GM21576 (cell line): ENCODE measurements around the gene KLHL26.

ENCODE experiments used
- ATAC-seq: cut with Tn5 transposase; IDR thresholded peaks from one replicate; pipeline ENCODE4 v1.9.1; 2021; ENCODE audit warnings: mild to moderate bottlenecking, moderate library complexity; ENCODE audit not compliant: unreplicated experiment

Gene KLHL26

DNA sequence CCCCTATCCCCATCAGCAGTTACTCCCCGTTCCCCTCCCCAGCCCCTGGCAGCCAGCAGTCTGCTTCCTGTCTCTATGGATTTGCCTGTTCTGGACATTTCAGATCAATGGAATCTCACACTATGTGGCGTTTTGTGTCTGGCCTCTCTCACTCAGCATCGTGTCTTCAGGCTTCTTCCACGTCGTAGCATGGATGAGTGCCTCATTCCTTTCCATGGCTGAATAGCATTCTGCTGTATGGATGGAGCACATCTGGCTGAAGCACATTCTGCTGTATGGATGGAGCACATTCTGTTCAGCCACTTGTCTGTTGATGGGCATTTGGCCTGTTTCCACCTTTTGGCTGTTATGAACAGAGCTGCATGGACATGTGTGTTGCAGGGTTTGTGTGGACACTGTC lies 76.2 kb downstream of the KLHL26 start:
- no peak for ATAC-seq

DNA sequence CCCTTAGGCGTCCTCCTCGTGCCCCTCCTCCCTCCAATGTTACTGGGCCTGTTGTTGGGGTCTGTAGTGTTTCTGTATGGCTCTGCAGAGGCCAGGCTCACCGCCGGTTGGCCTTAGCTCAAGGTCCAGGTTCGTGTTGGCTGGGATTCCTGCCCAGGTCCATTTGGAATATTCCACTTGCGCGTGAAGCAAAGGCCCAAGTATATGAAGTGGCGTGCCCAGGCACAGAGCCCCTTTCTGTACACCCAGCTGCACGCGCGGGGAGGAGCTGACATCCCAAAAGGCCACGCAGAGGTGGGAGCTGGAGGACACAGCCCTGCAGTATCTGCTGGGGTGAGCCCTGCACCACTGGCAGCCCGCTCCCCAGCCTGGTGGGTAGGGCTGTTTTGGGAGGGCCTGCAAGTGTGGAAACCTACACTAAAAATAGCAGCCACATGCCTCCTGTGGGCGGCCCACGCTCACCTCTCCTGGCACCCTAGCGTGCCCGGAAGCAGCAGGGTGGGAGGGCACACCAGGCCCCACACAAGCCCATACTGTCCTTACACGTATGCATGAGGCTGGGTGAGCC lies 76.8 kb downstream of the KLHL26 start:
- no peak for ATAC-seq

DNA sequence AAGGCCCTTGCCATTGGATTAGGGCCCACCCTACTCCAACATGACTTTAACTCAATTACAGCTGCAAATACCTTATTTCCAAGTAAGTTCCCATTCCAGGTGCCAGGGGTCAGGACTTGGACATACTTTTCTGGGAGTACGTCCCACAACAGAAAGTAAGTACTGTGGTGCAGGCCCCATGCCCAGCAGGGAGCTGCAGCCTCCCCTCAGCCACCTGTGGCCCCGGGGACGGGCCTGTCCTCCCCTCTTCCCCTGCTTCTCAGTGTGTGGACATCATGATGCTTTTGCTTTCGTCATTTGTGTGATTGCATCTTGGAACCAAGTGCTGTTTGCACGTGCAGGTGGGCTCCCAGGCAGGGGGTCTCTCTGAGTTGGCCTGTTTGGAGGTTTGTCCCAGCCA lies 78.6 kb downstream of the KLHL26 start:
- ATAC-seq = no peak

DNA sequence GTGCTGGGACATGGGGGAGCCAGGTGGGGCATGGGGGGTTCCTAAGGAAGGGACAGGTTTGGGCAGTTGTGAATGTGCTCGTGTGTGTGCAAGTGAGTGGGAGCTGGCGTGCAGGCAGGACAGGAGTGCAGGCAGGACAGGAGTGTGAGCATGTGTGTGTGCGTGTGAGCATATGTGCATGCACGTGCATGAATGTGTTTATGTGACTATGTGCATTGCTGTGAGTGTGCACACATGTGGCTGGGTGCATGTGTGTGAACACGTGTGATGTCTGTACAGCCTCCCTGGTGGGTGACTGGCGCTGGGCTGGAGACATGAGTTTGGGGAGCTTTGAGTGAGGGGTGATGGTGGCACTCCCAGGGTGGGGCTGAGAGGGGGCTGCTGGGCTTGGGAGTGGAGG lies 80.0 kb downstream of the KLHL26 start:
- no peak for ATAC-seq

DNA sequence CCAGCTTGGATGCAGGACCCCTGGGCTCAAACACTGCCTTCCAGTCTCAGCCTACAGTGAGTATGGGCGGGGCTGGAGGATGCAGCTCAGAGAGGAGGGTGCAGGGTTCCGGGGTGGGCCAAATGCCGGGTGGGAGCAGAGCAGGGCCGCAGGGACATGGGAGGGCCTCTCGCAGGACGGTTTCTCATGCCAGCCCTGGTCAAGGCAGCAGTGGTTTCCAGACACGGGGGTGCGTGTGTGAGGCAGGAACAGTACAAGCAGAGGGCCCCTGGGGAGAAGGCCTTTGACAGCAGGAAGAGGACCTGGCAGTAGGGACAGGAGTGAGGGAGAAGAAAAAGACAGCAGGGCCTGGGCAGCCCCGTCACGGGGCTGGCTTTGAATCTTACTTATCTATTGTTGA lies 80.8 kb downstream of the KLHL26 start:
- ATAC-seq = no peak

DNA sequence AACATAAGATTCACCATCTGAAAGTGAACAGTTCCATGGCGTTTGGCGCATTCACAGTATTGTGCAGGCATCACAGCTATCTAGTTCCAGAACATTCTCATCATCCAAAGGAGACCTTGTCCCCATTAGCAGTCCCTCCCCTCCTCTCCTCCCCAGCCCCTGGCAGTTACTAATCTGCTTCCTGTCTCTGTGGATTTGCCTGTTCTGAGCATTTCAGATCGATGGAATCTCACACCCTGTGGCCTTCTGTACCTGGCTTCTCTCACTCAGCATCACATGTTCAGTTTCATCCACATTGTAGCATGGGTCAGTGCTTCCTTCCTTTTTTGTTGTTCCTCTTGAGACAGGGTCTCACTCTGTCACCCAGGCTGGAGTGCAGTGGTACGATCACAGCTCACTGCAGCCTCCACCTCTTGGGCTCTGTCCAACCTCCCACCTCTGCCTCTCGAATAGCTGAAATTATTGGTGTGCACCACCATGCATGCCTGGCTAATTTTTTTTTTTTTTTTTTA lies 81.2 kb downstream of the KLHL26 start:
- ATAC-seq = no peak

DNA sequence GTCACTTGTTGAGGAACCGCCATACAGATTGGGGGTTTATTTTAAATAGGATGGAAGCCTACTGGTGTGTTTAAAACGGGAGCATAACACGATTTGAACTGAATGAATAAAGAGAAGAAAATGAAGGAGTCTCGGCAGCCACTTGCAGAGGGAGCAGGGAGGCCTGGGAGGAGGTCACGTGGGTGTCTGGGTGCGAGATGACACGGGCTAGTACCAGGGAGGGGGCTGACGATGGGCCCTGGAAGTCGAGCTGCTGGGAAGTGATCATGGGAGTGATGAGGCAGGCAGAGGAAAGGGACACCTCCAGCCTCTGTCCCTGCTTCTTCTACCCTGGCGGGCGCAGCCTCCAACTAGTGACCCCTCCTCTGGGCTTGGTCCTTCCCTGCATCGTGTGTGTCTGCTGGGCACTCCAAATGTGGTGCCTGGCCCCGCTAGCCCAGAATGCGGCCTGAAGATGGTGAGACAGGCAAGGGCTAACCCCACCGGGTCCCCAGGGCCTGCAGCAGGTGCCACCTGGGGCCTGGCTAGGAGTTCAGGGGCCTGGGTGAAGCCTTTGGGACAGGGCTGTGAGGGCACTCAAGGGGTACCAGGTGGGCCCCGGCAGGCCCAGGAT lies 82.1 kb downstream of the KLHL26 start:
- ATAC-seq = no peak

DNA sequence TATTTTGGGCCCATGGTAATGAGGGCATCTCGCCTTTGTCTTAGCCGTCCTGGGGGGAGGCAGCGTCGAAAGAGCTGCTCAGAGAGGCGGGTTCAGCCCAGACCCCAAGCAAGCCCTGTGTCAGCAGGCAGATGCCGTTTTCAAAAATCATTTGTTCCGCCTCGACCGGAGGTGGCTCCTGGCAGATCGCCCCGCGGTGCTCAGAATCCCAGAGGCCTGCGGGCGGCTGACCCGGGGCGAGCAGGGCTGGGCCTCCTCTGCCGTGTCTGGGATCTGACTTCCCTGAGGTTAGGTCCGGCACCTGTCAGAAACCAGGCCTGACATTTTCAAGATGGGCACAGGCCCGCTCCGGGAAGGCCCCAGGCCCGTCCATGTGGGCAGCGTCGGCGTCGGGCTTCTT lies 82.7 kb downstream of the KLHL26 start:
- no peak for ATAC-seq
